ENCODE measurements around the gene HERC5. TPM values are rescaled to one million over a fixed set of nuclear protein-coding genes. Genes with fewer than 3 reads are reported as not detected.

Gene HERC5
- polyA plus RNA-seq, 2 of the 4 experiments (the other 2 are of a cell fraction): 4.3 to 5.1 TPM

GRCh38 chr4:88528861-88529260 lies 71.9 kb downstream of the HERC5 start:
- 56% methylated on average over 3 of the region's 3 CpGs for WGBS (ENCODE audit: missing lambda C conversion rate)
- TF ChIP-seq PBX3 (IDR thresholded peaks at IDR 0.05) (no peak), CTCF (IDR thresholded peaks at IDR 0.05) (peak; percentile 39), SMC3 (IDR thresholded peaks at IDR 0.05) (peak; percentile 42; the same call in 2 of the 3 replicates), RFX5 (IDR thresholded peaks at IDR 0.05) (no peak), CHD2 (IDR thresholded peaks at IDR 0.05; ENCODE audit: low read length, partially characterized antibody) (no peak), ZC3H11A (IDR thresholded peaks at IDR 0.05) (no peak), NPAS2 (CRISPR knock-in tag; IDR thresholded peaks at IDR 0.05; ENCODE audit: borderline replicate concordance) (no peak), BHLHE40 (IDR thresholded peaks at IDR 0.05; ENCODE audit: low read depth, low read length) (no peak), RAD21 (conservative IDR thresholded peaks at IDR 0.05 in 1 of 2, IDR thresholded peaks at IDR 0.05 in 1 of 2) (peak; percentile 38 to 64)
- TF ChIP-seq, protein P1, sequence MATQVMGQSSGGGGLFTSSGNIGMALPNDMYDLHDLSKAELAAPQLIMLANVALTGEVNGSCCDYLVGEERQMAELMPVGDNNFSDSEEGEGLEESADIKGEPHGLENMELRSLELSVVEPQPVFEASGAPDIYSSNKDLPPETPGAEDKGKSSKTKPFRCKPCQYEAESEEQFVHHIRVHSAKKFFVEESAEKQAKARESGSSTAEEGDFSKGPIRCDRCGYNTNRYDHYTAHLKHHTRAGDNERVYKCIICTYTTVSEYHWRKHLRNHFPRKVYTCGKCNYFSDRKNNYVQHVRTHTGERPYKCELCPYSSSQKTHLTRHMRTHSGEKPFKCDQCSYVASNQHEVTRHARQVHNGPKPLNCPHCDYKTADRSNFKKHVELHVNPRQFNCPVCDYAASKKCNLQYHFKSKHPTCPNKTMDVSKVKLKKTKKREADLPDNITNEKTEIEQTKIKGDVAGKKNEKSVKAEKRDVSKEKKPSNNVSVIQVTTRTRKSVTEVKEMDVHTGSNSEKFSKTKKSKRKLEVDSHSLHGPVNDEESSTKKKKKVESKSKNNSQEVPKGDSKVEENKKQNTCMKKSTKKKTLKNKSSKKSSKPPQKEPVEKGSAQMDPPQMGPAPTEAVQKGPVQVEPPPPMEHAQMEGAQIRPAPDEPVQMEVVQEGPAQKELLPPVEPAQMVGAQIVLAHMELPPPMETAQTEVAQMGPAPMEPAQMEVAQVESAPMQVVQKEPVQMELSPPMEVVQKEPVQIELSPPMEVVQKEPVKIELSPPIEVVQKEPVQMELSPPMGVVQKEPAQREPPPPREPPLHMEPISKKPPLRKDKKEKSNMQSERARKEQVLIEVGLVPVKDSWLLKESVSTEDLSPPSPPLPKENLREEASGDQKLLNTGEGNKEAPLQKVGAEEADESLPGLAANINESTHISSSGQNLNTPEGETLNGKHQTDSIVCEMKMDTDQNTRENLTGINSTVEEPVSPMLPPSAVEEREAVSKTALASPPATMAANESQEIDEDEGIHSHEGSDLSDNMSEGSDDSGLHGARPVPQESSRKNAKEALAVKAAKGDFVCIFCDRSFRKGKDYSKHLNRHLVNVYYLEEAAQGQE (IDR thresholded peaks at IDR 0.05): no peak
- POLR2A ChIA-PET: no interaction called here
- DNase-seq (ENCODE audit: low read depth in 1 of 2, low spot score in 1 of 2): no peak
- no peak overlapping the region for H3K27ac ChIP-seq
- H3K4me2 ChIP-seq: no peak overlapping the region
- FAIRE-seq: no peak
- no peaks in the 10 kb centered on the region for H3K9me3 ChIP-seq
- H3K4me1 ChIP-seq: peaks cover 16% of the 10 kb centered on the region; the same call in 2 of the 3 replicates
- CTCF ChIA-PET: interaction anchor here (0.7 to 4.7 kb wide), 8 partner anchors 25 to 494 kb away, joined by 3 to 41 read pairs (median 3); no protein-coding TSS in a partner anchor
- ATAC-seq: no peak
- no peak overlapping the region for H3K4me3 ChIP-seq

DNA sequence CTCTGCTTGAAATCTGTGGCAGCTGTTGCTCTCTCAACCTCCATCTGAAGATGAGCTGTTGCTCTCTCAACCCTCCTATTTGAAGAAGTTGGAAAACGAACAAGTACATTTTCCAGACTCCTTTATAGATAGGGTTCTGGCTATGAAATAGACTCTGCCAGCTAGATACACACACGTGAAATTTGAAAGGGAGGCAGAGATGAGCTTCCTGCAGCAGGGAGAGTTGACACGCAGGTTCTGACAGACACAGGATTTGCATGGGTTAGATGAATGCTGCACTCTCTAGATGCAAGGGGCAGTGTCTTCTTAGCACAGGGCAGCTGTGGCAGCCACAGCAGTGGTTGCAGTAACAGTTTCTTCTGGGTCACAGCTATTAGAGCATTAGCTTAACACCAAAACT lies 74.6 kb downstream of the HERC5 start:
- ATAC-seq (no peak), DNase-seq (ENCODE audit: low read depth in 1 of 2, low spot score in 1 of 2) (no peak), FAIRE-seq (no peak)
- Histone ChIP-seq H3K9me3 (no peaks in the 10 kb centered on the region), H3K4me2 (no peak overlapping the region), H3K4me3 (no peak overlapping the region), H3K4me1 (0 out of 3 replicates have a peak, but pooled peaks cover under 1% of the 10 kb centered on the region), H3K27ac (no peak overlapping the region)
- ChIA-PET CTCF (interaction anchor here (0.9 to 3.1 kb wide), 4 partner anchors 8 to 492 kb away, joined by 3 to 15 read pairs (median 10); no protein-coding TSS in a partner anchor), POLR2A (no interaction called here)
- WGBS (ENCODE audit: missing lambda C conversion rate): 49% methylated on average over 3 of the region's 3 CpGs
- TF ChIP-seq MAFK (IDR thresholded peaks at IDR 0.05; ENCODE audit: partially characterized antibody) (no peak), RAD21 (conservative IDR thresholded peaks at IDR 0.05 in 1 of 2, IDR thresholded peaks at IDR 0.05 in 1 of 2) (no peak)

- 74% methylated on average over 6 of the region's 6 CpGs for WGBS (ENCODE audit: missing lambda C conversion rate)
- Histone ChIP-seq H3K27ac (no peak overlapping the region), H3K4me1 (no peaks in the 10 kb centered on the region), H3K4me3 (no peak overlapping the region), H3K9me3 (no peaks in the 10 kb centered on the region), H3K4me2 (no peak overlapping the region)
- TF ChIP-seq ZNF302 (CRISPR knock-in tag; IDR thresholded peaks at IDR 0.05) (no peak), TP53 (CRISPR knock-in tag; IDR thresholded peaks at IDR 0.05) (no peak), POLR2A (IDR thresholded peaks at IDR 0.05; ENCODE audit: low read length) (no peak), RNF2 (IDR thresholded peaks at IDR 0.05; ENCODE audit: borderline replicate concordance, low read depth) (no peak), FOXS1 (CRISPR knock-in tag; IDR thresholded peaks at IDR 0.05) (no peak), HEYL (CRISPR knock-in tag; IDR thresholded peaks at IDR 0.05) (no peak), MYC (IDR thresholded peaks at IDR 0.05; ENCODE audit: borderline replicate concordance, low read length) (no peak)
- ChIA-PET POLR2A (no interaction called here), CTCF (interaction anchor here (3.1 kb wide), 1 partner anchor 126 kb away, joined by 15 read pairs; no protein-coding TSS in a partner anchor)
- no peak for DNase-seq (ENCODE audit: low read depth in 1 of 2, low spot score in 1 of 2)
- FAIRE-seq: no peak
- no peak for ATAC-seq
Measured at GRCh38 chr4:88533088-88533790, 76.3 kb downstream of the HERC5 start.

All from A549 (cell line).